Measurements from ENCODE around the gene SERPINA1. TPM values are rescaled to one million over a fixed set of nuclear protein-coding genes. Genes with fewer than 3 reads are reported as not detected.

Gene SERPINA1
- total RNA-seq, 1 donor from 2014 or later: 15.6 TPM

Other genes with a start within 250 kb of the SERPINA1 start
- 0.72 TPM for gene PPP4R4, start 214.3 kb downstream of the SERPINA1 start, total RNA-seq (ENCODE audit: insufficient read depth, low replicate concordance)
- gene SERPINA10, start 95.3 kb downstream of the SERPINA1 start, total RNA-seq (ENCODE audit: insufficient read depth, low replicate concordance): 1.2 TPM
- gene SERPINA6, start 65.3 kb downstream of the SERPINA1 start, total RNA-seq (ENCODE audit: insufficient read depth, low replicate concordance): 2.4 TPM
- not detected for gene SERPINA2, start 21.9 kb downstream of the SERPINA1 start, total RNA-seq (ENCODE audit: insufficient read depth, low replicate concordance)
- 1.7 TPM for gene SERPINA11, start 64.2 kb upstream of the SERPINA1 start, total RNA-seq (ENCODE audit: insufficient read depth, low replicate concordance)
- gene SERPINA9, start 87.6 kb upstream of the SERPINA1 start, total RNA-seq (ENCODE audit: insufficient read depth, low replicate concordance): 1.4 TPM
- not detected for gene SERPINA12, start 120.9 kb upstream of the SERPINA1 start, total RNA-seq (ENCODE audit: insufficient read depth, low replicate concordance)
- not detected for gene SERPINA4, start 172.8 kb upstream of the SERPINA1 start, total RNA-seq (ENCODE audit: insufficient read depth, low replicate concordance)
- gene SERPINA5, start 192.8 kb upstream of the SERPINA1 start, total RNA-seq (ENCODE audit: insufficient read depth, low replicate concordance): 0.24 TPM
- 13.2 TPM for gene SERPINA3, start 223.8 kb upstream of the SERPINA1 start, total RNA-seq (ENCODE audit: insufficient read depth, low replicate concordance)